GM18867 (cell line): ENCODE data around the gene C12orf56.

Experiments
- ATAC-seq: cut with Tn5 transposase; IDR thresholded peaks from one replicate; pipeline ENCODE4 v1.9.1; 2021; ENCODE audit warnings: mild to moderate bottlenecking, moderate library complexity; ENCODE audit not compliant: unreplicated experiment

Gene C12orf56, protein sequence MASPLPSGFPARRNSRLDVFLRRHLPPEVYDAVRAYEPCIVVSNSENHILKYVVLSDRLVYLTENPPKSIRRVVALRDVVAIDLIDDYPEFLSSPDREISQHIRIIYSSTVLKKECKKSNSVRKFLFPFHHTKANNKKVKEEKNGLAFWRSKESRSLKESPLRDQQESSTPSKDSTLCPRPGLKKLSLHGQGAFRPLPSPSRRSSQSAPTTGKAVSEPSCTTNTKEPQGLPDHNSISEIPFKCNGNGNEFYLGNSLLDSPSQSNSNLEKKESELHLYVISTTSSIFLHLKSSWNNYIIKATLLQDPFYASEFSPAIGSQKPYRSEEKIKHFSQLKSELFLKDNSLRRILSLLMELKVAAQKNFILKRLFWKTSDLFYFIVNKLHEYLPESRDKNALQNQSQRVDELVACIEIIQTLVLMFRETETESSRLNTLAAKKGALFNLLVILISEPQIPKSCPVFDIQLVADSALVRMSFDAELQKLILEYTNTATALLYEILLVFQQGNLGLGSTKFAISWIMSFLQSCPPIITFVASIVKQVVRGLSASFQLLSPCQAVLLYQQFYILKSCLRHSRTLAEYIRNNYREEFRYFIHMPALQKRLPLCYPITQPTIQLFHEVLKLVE

DNA sequence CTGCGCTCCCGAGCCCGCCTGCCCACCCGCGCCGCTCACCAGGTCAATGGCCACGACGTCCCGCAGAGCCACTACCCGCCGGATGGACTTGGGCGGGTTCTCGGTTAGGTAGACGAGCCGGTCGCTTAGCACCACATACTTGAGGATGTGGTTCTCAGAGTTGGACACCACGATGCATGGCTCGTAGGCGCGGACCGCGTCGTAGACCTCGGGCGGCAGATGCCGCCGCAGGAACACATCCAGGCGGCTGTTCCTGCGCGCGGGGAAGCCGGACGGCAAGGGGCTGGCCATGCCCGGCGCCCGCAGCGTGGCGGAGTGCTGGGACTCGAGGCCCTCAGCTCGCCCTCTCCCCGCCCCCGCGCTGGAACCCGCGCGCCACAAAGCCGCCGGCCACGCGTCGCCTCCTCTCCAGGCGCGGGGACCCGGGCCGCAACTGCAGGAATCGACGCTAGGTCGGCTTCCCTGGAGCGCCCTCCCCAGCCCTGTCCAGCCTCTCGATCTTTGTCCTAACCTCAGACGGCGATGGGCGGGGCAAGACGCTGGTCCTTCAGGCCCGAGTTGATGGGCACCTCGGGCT, at the start of gene C12orf56:
C12orf56 (minus strand) TSS at position 484 of the 577 bp plus-strand sequence; CDS start at position 291, 193 bp downstream.
- ATAC-seq: no peak

DNA sequence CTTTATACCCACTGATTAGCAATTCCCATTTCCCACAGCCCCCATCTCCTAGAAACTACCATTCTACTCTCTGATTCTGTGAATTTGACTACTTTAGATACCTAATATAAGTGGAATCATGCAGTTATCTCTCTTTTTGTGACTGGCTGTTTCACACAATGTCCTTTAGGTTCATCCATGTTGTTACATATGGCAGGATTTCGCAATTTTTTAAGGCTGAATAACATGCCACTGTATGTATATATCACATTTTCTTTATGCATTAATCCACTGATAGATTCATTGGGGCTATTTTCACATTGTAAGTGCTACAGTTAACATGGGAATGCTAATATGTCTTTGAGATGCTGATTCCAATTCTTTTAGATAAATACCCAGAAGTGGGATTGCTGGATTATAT, 49.5 kb upstream of the C12orf56 start:
- no peak for ATAC-seq

DNA sequence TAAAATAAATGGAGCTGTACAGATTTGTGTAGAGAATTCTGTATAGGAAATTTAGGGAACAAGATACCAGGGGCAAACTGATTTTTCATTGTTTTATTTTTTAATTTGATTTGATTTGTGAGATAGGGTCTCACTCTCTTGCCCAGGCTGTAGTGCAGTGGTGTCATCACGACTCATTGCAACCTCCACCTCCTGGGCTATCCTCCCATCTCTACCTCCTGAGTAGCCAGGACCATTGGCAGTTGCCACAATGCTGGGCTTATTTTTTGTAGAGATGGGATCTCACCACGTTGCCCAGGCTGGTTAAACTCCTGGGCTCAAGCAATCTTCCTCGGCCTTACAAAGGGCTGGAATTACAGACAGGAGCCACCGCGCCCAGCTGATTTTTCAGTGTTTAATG, 43.4 kb upstream of the C12orf56 start:
- no peak for ATAC-seq

DNA sequence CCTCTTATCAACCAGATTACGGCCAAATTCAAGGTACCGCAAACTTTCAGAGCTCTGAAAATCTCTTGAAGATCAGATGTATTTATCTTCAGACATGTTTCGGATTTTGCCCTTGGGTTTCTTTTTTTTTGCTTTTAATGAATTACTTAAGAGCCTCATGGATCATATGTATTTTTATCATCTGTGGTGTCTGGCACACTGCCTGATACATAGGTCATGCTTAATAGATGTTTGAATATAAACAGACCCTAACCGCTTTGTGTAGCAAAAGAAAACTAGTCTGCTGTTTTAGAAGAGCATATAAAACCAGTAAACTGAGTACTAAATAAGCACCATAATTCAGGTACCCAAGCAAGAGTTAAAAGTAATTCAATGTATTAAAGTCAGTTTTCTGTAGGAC, 41.2 kb upstream of the C12orf56 start:
- ATAC-seq: no peak

DNA sequence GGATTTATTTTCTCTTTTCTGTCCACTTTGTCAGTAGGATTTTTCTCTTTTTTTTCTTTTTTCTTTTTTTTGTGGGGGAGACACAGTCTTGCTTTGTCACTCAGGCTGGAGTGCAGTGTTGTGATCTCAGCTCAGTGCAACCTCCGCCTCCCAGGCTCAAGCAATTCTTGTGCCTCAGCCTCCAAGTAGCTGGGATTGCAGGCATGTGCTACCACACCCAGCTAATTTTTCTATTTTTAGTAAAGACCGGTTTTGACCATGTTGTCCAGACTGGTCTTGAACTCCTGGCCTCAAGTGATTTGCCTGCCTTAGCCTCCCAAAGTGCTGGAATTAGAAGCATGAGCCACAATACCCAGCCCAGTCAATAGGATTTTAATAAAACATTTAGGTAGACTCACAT, 40.3 kb upstream of the C12orf56 start:
- no peak for ATAC-seq

DNA sequence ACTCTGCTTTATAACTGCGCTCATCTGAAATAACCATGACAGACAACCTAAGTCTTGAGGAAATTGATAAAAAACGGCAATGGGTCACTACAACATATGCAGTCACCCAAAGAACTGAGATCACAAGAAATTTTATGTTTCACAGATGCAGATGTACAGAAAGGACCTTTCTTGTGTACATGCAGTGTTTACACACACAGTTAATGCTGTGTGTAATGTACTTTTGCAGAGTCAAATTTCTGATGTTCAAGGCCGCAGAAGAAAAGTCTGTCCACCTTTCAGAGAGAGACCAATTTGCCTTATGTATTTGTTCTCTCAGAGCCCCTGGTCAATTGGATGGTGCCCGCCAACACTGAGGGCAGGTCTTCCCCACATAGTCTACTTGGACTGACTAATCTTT, 38.4 kb upstream of the C12orf56 start:
- ATAC-seq: no peak

DNA sequence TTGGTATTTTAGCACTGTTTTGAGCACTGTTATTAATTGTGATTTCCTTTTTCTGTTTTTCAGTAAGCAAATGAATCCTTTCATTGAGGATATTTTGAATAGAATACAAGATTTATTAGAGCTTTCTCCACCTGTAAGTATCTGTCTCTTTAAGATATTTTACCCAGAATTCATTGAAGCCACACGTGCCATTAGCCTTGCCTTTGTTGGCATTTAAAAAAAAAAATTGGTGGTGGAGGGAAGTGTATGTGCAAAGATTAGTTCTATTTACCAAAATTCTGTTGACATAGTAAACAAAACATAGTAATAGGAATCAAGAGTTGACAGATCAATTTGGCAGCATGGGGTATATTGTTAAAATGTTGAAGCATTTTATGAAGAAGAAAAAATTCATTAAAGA, 37.4 kb upstream of the C12orf56 start:
- no peak for ATAC-seq

DNA sequence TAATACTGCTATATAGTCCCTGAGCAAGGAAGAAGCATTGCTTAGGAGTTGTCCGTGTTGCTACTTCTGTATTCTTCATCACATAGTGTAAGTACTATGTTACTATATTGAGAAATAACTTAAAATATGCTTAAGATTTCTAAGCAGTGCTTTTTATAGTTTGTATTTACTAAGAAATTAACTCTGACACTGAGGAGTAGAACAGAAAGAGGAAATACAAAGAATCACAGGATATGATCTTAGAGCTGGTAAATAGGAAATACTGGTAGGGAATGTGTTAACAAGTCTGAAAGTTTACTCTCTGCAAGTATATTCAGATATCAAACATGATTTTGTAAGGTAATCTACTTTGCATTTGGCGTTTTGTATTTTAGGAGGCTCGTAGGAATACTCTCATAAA, 29.1 kb upstream of the C12orf56 start:
- no peak for ATAC-seq

DNA sequence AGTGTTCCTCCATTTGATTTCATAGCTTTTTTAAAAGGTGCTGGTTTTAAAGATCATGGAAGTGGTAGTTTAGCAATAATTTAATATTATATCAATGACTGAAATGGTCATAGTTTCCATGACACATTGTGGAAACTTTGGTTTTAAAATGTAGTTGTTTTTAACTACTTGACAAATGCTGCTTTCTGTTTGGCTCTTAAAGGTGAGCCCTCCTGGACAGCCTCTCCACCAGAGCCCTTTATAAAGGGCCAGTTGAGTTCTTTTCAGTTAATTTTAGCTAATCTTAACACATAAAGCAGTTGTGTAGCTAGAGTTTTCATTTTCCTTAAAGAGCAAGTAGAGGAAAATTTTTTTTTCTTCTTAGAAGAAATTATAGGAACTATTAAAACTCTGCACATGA, 27.7 kb upstream of the C12orf56 start:
- ATAC-seq: no peak

DNA sequence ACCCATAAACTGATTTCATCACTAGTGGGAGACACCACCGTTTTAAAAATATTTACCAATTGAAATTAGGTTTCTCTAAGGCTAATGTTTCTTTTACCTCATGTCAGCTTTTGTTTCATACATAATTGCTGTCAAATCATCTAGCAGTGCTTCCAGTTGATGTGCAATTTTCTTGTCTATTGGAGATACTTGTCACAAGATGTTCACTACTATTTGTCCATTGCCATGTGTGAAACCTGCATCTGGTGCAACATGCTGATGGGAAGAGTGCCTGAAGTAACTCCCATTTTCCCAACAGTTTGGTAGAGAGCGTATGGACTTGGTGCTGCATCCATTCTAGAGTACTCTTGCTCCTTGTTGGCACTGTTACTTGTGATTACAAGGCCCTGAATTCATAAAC, 23.3 kb upstream of the C12orf56 start:
- no peak for ATAC-seq

DNA sequence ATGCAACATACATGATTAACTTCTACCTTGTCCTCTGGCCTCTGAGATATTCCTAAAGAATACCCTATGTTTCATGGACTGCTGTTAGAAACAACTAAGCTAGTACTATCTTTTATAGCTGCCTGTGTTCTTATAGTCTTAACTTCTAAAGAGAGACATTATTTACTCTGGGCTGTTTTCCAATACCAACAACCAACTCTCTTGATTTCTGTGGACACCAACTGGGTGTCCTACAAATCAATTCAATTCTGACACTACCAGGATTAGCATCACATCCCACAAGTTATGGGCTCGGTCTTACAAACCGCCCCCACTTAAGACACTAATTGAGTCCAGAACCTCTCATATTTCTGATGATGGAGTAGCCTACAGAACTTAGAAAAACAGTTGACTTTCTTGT, 21.9 kb upstream of the C12orf56 start:
- ATAC-seq: no peak

DNA sequence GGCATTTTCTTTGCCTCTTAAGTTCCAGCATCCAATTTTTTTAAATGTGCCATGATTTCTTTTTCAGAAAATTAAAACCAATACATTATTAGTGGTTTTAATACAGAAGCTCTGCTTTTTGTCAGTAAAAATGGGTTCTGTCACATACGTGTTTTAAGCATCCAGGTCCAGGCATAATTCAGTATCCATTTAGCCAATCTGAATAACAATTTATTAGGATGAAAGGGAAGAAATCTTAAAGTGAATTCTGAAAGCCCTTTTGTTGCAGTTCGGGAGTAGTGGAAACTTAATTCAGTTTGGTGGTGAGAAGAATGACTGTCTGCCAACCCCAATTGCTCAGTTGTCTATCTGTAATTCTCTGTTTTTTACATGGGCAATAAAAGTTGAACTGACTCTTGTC, 20.9 kb upstream of the C12orf56 start:
- ATAC-seq: no peak

DNA sequence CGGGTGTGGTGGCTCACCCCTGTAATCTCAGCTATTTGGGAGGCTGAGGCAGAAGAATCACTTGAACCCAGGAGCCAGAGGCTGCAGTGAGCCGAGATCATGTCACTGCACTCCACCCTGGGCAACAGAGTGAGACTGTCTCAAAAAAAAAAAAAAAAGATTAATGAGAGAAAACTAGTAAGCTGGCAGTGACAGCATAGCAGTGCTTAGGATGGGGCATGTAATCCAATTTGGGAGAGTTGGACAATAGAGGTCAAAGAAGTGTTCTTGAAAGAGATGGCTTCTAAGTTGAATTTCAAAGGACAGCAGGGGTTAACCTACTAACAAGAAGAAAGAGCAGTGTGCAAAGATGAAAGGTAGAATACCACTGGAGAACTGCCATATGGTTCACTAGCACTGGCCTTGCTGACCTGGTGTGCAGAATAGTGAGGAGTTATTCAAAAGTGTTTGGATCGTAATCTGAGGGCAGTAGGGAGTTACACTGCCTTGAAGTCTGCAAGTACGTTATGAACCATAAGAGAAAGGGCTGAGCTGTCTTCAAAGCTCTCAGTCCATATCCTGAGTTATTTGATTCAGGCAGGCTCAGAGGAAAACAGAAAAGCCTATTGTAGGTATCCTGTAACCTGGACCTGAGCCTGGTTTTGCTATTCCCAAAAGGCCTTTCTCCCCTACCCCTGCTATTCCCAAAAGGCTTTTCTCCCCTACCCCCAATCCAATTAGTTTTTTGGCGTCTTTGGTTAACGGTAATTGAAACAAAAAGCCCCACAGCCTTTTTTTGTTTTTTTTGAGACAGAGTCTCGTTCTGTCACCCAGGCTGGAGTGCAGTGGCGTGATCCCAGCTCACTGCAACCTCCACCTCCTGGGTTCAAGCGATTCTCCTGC, 17.0 kb upstream of the C12orf56 start:
- no peak for ATAC-seq

DNA sequence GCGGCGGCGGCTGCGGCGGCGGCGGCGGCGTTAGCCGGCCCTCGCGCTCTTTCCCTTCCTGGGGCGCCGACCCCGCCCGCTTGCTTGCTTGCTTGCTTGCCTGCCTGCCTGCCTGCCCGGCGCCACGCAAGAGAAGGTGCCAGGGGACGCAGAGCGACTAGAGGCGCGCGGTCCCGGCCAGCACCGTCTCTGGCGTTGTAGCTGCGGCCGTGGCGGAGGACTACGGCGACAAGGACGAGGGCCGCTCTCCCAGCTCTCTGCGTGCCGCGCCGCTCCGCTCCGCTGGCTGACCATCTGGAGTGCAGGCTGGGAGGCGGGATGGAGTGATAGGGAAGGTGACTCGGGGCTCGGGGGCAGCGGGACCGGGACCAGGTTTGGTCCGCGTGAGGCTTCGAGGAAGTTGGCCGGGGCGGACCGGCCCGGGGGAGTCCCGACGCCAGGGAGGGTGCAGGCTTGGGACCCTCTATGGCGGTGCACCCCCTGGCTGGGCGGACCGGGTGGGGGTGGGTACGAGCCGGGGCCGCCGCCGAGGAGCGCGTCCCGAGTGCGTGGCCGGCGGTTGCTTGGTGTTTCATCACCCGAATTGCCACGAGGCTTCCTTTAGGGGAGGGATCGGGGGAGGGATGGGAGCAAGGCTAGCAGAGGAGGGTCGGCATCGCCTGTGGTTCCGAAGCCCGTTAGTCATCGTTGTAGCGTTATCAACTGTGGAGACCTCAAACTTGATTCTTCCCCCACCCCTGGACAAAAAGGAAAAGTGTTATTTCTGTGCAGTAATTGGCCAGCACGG, 14.1 kb upstream of the C12orf56 start:
- peak; percentile 28 for ATAC-seq

DNA sequence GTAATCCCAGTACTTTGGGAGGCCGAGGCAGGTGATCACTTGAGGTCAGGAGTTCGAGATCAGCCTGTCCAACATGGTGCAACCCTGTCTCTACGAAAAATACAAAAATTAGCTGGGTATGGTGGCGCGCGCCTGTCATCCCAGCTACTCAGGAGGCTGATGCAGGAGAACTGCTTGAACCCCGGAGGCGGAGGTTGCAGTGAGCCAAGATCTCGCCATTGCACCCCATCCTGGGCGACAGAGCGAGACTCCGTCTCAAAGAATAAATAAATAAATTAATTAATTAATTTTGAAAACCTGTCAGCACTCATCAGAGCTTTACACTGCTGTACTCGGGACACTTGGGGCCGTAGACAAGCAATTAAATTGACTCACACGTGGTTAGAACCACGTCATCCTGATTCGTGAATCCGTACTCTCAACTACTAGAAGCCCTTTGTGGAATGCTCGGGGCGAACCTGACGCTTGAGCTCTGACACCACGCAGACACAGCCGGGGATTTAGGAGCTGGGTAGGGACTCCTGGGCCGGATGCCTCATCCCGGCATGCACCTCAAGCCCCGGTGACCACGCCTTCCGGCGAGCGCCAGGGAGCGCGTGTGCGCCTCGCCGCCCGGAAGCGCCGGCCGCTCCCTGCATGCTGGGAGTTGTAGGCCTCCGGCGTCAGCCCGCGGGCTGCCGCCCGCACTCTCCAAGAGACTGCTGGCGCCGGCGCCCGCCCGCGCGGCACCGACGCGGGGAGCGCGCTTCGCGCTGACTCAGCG, 13.3 kb upstream of the C12orf56 start, which contains the start of gene XPOT:
XPOT (plus strand) TSS at position 686 of the 763 bp plus-strand sequence. CDS start 5,644 bp downstream, outside the sequence.
- ATAC-seq: peak; percentile 97

DNA sequence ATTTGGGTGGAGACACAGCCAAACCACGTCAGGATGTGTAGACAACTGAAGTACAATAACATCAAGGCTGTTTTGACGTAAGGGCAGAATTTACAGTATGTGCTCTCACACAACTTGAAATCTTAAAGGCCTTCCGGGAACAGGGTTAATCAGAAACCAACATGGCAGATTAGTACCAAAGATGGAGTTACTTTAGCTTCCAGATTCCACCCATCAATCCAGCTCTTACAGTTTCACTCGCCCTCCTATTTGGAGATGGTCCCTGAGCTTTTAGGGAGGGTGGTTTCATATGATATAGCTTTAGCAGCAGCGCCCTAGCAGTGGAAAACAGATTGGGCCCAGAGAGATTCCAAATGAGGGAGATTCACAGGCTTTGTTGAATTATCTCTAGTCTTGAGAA, 11.6 kb upstream of the C12orf56 start:
- no peak for ATAC-seq

DNA sequence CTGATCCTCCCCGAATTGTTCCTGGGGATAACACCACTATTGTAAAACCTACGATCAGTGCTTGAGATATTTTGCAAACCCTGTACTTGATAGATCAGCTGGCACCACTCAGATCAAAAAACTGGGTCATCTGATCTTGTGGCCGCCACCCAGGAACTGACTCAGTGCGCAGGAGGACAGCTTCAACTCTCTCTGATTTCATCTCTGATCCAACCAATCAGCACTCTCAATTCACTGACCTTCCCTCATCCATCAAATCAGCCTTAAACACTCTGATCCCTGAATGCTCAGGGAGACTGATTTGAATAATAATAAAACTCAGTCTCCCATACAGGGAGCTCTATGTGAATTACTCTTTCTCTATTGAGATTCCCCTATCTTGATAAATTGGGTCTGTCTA, 9.5 kb upstream of the C12orf56 start:
- ATAC-seq: no peak

DNA sequence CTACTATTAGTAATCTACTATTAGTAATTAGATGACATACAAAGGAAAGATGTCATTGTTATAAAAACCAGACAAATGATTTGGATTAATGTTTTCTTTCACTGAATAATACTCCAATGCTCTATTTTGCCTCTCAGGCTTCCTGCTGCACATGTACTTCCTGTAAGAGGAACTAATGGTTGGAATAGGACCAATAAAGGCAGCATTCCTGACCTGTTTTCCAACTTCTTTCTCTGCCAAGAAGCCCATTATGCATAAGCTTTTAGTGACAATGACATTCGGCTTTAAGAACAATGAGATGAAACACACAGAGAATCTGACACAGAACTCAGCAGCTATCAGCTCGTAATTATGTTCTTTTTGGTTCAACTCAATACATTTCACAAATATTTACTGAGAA, 5.2 kb upstream of the C12orf56 start:
- ATAC-seq: no peak

DNA sequence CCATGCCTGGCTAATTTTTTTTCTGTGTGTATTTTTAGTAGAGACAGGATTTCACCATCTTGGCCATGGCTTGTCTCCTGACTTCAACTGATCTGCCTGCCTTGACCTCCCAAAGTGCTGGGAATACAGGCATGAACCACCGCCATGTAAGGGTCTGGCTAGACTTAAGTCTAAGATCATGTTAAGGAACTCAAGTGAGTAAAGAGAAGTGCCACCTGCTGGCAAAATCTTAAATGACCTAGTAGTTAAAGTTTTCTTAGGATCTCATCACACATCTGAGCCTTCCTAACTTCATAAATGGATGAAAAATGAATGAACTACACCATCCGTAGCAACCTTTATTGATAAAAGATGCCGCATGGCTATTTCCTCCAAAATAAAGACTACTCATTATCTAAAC, 1.7 kb upstream of the C12orf56 start:
- ATAC-seq: peak; percentile 79

DNA sequence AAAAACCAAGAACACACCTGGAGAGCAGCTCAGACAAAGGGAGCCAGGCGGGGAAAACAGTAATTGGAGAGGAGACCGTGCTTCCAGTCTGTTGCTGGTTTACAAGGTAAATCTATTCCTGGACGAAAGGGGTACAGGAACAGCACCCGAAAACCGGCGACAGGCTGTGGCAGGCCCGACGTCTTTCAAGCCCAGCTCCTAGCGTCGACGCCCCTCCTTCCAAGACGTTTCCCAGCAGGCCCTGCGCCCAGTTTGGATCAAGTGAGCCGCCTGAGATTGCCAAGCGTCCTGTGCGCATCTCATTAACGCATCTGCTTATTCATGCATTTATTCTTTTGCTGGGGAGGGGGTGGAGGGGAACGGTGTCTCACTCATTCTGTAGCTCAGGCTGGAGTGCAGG, 1.4 kb downstream of the C12orf56 start:
- no peak for ATAC-seq
